OCI-LY3 (cell line): ENCODE measurements around the gene GPX1.

ENCODE experiments used
- H2AFZ ChIP-seq: fragments of 200-600, 300-600 bp; shearing (Covaris generic); 2 replicates; pipeline ENCODE4 v1.6.0; 2014; ENCODE audit warnings: antibody characterized with exemption, low read depth, low read length
- H3K27ac ChIP-seq: fragments of 200-600, 300-600 bp; sonication (generic); 2 replicates; pipeline ENCODE4 v1.5.1; 2014; ENCODE audit warnings: mild to moderate bottlenecking, low read length, moderate library complexity, mixed read lengths
- H3K27me3 ChIP-seq: fragments of 200-600, 300-600 bp; sonication (generic); 2 replicates; pipeline ENCODE4 v1.6.1; 2014; ENCODE audit warnings: low read depth, low read length, mixed read lengths
- H3K36me3 ChIP-seq: fragments of 200-600, 300-600 bp; sonication (generic); replicated peaks from 2 replicates; pipeline ENCODE3; 2014; ENCODE audit warnings: low read depth, low read length, mixed read lengths
- H3K4me1 ChIP-seq: fragments of 300-600, 200-600 bp; sonication (generic); 2 replicates; pipeline ENCODE4 v1.6.1; 2014; ENCODE audit warnings: low read length, mixed read lengths
- H3K4me2 ChIP-seq: fragments of 200-600, 300-600 bp; sonication (generic); 2 replicates; pipeline ENCODE4 v1.6.1; 2014; ENCODE audit warnings: low read length, mixed read lengths
- H3K4me3 ChIP-seq: fragments of 300-600, 200-600 bp; sonication (generic); 2 replicates; pipeline ENCODE4 v1.5.1; 2014; ENCODE audit warnings: antibody characterized with exemption, mild to moderate bottlenecking, low read length, moderate library complexity
- H3K79me2 ChIP-seq: fragments of 300-600, 200-600 bp; shearing (Covaris generic); 2 replicates; pipeline ENCODE4 v1.6.1; 2014; ENCODE audit warnings: mild to moderate bottlenecking, low read length, mixed read lengths
- H3K9ac ChIP-seq: fragments of 300-600, 200-600 bp; shearing (Covaris generic); 2 replicates; pipeline ENCODE4 v1.6.0; 2014; ENCODE audit warnings: mild to moderate bottlenecking, low read length, moderate library complexity
- H3K9me3 ChIP-seq: fragments of 200-600, 300-600 bp; shearing (Covaris generic); 2 replicates; pipeline ENCODE4 v1.6.1; 2014; ENCODE audit warnings: low read length, mixed read lengths; ENCODE audit not compliant: insufficient read depth
- H4K20me1 ChIP-seq: fragments of 200-600, 300-600 bp; sonication (generic); 2 replicates; pipeline ENCODE4 v1.6.1; 2016; ENCODE audit warnings: low read length, mixed read lengths; ENCODE audit not compliant: insufficient read depth
- CTCF ChIP-seq: fragments of 200-600, 300-600 bp; sonication (generic); IDR thresholded peaks from 2 replicates; pipeline ENCODE4 v1.5.1; 2014; ENCODE audit warnings: antibody characterized with exemption, low read length, low read depth
- EZH2phosphoT487 ChIP-seq: fragments of 200-600 bp; shearing (Covaris generic); IDR thresholded peaks from 2 replicates; pipeline ENCODE4 v1.6.1; 2018; ENCODE audit warnings: antibody characterized with exemption, mixed run types, low read depth

GPX1 gene

DNA sequence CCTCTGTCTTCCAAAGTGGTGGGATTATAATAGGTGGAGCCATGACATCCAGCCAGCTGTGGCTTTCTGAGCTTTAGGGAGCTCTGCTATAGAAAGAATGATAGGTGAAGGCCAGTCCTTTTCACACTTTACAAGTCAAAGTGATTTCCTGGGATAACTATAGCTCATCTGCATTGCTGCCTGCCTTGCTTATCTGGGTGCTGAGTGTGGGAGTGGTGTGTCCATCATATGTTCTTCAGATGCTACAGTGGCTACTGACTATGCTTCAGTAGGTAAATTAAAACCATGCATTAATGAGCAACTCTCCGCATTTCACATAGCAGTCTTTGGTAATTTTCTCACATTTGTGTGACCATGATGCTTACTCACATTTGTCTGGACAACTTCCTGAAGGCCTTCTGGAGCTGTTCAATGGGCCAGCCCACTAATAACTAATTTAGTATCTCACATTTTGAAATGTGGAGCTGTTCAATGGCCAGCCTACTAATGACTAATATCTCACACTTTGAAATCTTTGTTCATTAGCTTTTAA, 30.2 kb upstream of the GPX1 start:
- H3K27ac ChIP-seq = no peak overlapping the region
- no peak for TF ChIP-seq EZH2phosphoT487
- no peak for TF ChIP-seq CTCF
- H3K4me3 ChIP-seq = no peak overlapping the region
- peaks cover 24% of the 10 kb centered on the region for H3K36me3 ChIP-seq
- H3K4me1 ChIP-seq = peaks cover 11% of the 10 kb centered on the region
- no peak overlapping the region for H3K9ac ChIP-seq
- no peaks in the 10 kb centered on the region for H3K9me3 ChIP-seq
- H3K79me2 ChIP-seq = peaks cover 99% of the 10 kb centered on the region
- no peak overlapping the region for H3K4me2 ChIP-seq
- no peaks in the 10 kb centered on the region for H3K27me3 ChIP-seq
- peaks cover 92% of the 10 kb centered on the region for H4K20me1 ChIP-seq
- H2AFZ ChIP-seq = no peak overlapping the region

- H3K9ac ChIP-seq = no peak overlapping the region
- no peak overlapping the region for H3K4me3 ChIP-seq
- H3K9me3 ChIP-seq = no peaks in the 10 kb centered on the region
- no peak for TF ChIP-seq EZH2phosphoT487
- no peak for TF ChIP-seq CTCF
- H3K27me3 ChIP-seq = no peaks in the 10 kb centered on the region
- H3K79me2 ChIP-seq = peaks cover 99% of the 10 kb centered on the region
- H2AFZ ChIP-seq = no peak overlapping the region
- peaks cover 11% of the 10 kb centered on the region for H3K4me1 ChIP-seq
- peaks cover 91% of the 10 kb centered on the region for H4K20me1 ChIP-seq
- no peak overlapping the region for H3K4me2 ChIP-seq
- peaks cover 24% of the 10 kb centered on the region for H3K36me3 ChIP-seq
- no peak overlapping the region for H3K27ac ChIP-seq
Observed at GRCh38 chr3:49387721-49388120, 29.6 kb upstream of the GPX1 start.

GRCh38 chr3:49386056-49386756, 28.1 kb upstream of the GPX1 start:
- H3K9ac ChIP-seq = no peak overlapping the region
- peaks cover 90% of the 10 kb centered on the region for H4K20me1 ChIP-seq
- H3K36me3 ChIP-seq = peaks cover 22% of the 10 kb centered on the region
- no peak overlapping the region for H2AFZ ChIP-seq
- no peaks in the 10 kb centered on the region for H3K27me3 ChIP-seq
- peak overlapping the region; percentile 36 for H3K4me2 ChIP-seq
- H3K9me3 ChIP-seq = no peaks in the 10 kb centered on the region
- no peak overlapping the region for H3K4me3 ChIP-seq
- peaks cover 99% of the 10 kb centered on the region for H3K79me2 ChIP-seq
- TF ChIP-seq EZH2phosphoT487 (no peak), CTCF (no peak)
- H3K27ac ChIP-seq = peak overlapping the region; percentile 7; the same call in 1 of the 2 replicates
- H3K4me1 ChIP-seq = peaks cover 11% of the 10 kb centered on the region

- H2AFZ ChIP-seq = no peak overlapping the region
- H3K27me3 ChIP-seq = no peaks in the 10 kb centered on the region
- H3K79me2 ChIP-seq = peaks cover 99% of the 10 kb centered on the region
- peaks cover 21% of the 10 kb centered on the region for H3K36me3 ChIP-seq
- peaks cover 11% of the 10 kb centered on the region for H3K4me1 ChIP-seq
- no peak overlapping the region for H3K9ac ChIP-seq
- no peaks in the 10 kb centered on the region for H3K9me3 ChIP-seq
- H4K20me1 ChIP-seq = peaks cover 91% of the 10 kb centered on the region
- peak overlapping the region; percentile 36 for H3K4me2 ChIP-seq
- TF ChIP-seq EZH2phosphoT487 (no peak), CTCF (no peak)
- H3K4me3 ChIP-seq = no peak overlapping the region
- 0 out of 2 replicates have a peak overlapping the region, but pooled peaks have one; percentile 7 for H3K27ac ChIP-seq
Observed at GRCh38 chr3:49385617-49386016, 27.5 kb upstream of the GPX1 start.
